C1 segment of cervical spinal cord (tissue), 14 donors: ENCODE results near the gene HSD17B3.
A peak's percentile ranks its signal among the peaks of the same experiment; 100 is the strongest.
"Not testable (repeated sequence)": the region's sequence is repeated elsewhere in the genome, so short reads cannot be mapped to it uniquely, and the experiment has no call there.

Source experiments
- DNase-seq, 14 donors: peaks; one replicate each; lab custom pipeline; 2025; lab: John Stamatoyannopoulos, UW

HSD17B3 gene

GRCh38 chr9:96302021-96302420 lies at the start of gene HSD17B3:
TSS of gene HSD17B3 (minus strand) at chr9:96302176. CDS start at chr9:96302104, 72 bp downstream.
- no peak for DNase-seq

GRCh38 chr9:96350866-96351265 lies 48.9 kb upstream of the HSD17B3 start:
- peak in 8 of 14 donors; percentile 10 to 32 (median 17) for DNase-seq

GRCh38 chr9:96348261-96348660 lies 46.3 kb upstream of the HSD17B3 start:
- DNase-seq = no peak

- DNase-seq = no peak
Observed at GRCh38 chr9:96345551-96345950, 43.6 kb upstream of the HSD17B3 start.

DNA sequence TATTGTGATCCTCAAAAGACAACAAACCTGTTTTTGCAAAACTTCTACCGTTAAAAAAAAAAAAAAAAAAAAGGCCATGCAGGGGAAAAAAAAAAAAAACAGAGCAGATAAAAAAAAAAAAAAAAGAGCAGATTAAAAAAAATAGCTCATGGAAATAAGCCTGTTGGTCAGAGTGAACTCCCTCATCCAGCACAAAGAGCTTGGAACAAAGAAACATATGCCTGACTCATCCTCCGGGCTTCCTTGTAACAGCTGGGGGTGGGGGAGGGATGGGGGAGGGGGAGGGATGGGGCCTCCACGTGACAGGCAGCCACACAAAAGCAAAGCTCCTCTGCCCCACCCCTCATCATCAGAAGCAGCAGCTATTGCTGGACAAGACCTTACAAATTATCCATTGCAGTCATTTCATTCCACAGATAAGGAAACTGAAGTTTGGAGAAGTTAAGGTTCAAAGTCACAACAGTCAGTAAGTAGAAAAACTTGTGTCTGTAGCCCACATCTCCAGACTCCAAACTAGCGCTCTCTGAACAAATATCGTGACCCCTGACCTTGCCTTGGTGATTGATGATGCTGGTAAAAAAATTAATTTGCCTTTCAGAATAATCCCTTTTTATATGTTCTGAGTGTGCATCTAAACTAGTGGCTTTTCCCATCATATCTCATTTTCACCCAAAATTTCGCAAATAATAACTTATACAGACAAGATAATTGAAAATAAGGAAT lies 42.6 kb upstream of the HSD17B3 start:
- peak in 12 of 14 donors; percentile 5 to 83 (median 30) for DNase-seq

- DNase-seq = no peak
Observed at GRCh38 chr9:96343515-96344360, 41.8 kb upstream of the HSD17B3 start.

GRCh38 chr9:96342571-96343245 lies 40.7 kb upstream of the HSD17B3 start:
- no peak for DNase-seq

GRCh38 chr9:96340707-96341106 lies 38.7 kb upstream of the HSD17B3 start:
- DNase-seq = no peak

DNA sequence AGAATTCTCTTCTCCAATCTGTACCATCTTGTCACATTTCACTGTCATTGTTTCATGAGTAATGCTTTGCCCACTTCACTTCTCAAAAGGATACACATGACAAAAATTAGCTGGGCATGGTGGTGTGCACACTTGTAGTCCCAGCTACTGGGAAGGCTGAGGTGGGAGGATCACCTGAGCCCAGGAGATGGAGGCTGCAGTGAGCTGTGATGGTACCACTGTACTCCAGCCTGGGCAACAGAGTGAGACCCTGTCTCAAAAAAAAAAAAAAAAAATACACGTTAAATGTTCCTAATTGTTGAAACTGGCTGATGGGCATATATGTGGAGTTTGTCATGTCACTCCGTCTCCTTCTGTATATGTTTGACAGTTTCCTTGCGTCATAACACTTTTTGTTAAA lies 36.3 kb upstream of the HSD17B3 start:
- no peak for DNase-seq

DNA sequence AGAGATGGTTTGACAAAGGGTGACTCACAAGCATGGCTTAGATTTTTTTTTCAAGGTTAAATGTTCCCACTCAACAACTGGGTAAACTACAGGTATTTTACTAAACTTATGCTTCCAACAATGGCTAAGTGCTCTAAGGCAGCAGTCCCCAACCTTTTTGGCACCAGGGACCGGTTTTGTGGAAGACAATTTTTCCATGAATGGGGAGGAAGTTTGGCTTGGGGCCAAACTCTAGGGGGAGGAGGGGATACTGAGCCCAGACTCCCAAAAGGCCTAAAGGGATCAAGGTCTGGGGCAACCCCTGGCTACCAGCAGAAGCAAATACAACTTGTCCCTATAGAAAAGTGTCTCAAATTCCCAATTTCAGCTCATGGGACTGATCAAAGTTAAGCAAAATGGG lies 32.0 kb upstream of the HSD17B3 start:
- DNase-seq = no peak

DNA sequence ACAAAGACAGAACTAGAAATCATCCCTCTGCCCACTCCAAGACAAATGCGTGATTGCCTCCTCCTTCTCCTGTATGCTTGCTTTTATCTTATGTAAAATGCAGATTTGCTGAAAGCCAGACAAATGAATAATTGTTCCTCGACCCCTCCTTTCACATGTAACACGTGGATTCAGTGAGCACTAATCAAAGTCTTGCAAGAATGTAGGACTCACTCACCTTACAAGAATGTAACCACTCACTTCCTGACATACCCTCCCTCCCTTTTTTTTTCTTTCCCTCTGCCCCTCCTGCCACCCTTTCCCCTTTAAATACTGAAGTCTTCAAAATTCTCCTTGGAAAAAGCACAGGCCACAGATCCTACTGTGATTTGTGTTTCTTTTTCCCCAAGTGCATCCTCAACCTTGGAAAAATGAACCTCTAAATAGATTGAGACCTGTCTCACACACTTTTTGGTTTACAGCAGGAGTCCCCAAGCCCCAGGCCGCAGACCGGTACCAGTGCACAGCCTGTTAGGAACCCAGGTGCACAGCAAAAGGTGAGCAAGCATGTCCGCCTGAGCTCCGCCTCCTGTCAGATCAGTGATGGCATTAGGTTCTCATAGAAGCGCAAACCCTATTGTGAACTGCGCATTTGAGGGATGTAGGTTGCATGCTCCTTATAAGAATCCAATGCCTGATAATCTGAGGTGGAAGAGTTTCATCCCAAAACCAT lies 29.4 kb upstream of the HSD17B3 start:
- DNase-seq = no peak

DNA sequence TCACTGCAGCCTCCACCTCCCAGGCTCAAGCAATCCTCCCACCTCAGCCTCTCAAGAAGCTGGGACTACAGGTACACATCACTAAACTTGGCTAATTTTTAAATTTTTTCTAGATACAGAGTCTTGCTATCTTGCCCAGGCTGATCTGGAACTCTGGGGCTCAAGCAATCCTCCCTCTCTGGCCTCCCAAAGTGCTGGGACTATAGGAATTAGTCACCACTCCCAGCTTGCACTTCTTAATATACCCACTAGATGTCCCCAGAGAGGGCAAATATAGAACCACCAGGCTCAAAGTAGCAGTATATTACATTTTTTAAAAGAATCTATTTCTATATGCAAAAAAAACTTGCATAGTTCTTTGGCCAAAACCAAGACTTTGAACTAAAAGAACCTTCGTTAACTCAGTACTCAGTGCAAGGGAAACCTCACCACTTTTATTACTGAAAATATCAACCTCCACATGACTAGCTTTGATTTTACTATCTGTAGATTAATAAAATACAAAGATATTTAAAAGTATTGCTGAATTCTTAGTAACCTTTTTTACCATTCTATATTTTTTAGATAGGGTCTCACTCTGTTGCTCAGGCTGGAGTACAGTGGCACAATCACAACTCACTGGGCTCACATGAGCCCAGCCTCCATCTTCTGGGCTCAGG lies 25.8 kb upstream of the HSD17B3 start:
- peak in 2 of 14 donors; percentile 1 to 33 for DNase-seq

DNA sequence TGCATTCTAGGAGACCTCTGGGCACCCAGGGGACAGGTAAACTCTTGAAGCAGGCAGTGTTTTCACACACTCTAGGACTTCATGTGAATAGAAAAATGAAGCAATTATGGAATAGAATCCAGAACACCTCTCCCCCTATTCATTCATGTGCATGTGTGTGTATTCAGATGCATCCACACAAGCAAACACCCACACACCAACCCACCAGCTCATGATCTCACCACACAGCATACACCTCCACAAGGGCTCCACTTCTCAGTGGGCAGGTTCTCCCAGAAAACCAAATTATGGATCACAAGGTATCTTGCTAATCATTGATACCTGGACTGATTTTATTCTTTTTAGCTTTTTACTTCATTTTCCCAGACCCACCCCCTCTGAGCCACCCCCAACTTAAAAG lies 21.2 kb upstream of the HSD17B3 start:
- no peak for DNase-seq

DNA sequence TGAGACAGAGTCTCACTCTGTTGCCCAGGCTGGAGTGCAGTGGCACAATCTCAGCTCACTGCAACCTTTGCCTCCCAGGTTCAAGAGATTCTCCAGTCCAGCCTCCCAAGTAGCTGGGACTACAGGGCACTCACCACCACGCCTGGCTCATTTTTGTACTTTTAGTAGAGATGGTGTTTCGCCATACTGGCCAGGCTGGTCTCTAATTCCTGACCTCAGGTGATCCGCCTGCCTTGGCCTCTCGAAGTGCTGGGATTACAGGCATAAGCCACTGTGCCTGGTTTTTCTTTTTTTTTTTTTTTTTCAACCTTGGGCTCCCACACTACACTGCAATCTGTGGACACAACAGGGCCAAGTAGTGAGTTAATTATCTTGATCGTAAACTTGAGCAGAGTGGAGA lies 20.8 kb upstream of the HSD17B3 start:
- not testable (repeated sequence) for DNase-seq

GRCh38 chr9:96322210-96322609 lies 20.2 kb upstream of the HSD17B3 start:
- DNase-seq = not testable (repeated sequence)

- no peak for DNase-seq
Observed at GRCh38 chr9:96321515-96321914, 19.5 kb upstream of the HSD17B3 start.

- no peak for DNase-seq
Observed at GRCh38 chr9:96320749-96321280, 18.8 kb upstream of the HSD17B3 start.

DNA sequence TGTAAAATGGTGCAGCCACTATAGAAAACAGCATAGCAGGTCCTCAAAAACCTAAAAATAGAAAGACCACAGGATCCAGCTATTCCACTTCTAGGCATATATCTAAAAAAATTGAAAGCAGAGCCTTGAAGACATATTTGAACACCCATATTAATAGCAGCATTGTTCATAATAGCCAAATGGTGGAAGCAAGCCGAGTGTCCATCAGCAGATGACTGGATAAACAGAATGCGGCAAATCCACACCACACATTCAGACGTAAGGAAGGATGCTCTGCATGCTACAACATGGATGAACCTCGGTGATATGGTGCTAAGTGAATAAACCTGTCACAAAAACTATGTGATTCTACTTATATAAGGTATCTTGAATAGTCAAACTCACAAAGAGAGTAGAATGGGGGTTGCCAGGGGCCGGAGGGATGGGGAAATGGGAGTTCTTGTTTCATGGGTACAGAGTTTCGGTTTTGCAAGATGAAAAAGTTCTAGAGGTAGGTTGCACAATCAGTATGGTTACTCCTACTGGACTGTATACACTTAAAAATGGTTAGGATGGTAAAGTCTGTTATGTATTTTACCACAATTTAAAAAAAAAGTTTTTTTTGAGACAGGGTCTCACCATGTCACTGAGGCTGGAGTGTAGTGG lies 17.1 kb upstream of the HSD17B3 start:
- DNase-seq = no peak

DNA sequence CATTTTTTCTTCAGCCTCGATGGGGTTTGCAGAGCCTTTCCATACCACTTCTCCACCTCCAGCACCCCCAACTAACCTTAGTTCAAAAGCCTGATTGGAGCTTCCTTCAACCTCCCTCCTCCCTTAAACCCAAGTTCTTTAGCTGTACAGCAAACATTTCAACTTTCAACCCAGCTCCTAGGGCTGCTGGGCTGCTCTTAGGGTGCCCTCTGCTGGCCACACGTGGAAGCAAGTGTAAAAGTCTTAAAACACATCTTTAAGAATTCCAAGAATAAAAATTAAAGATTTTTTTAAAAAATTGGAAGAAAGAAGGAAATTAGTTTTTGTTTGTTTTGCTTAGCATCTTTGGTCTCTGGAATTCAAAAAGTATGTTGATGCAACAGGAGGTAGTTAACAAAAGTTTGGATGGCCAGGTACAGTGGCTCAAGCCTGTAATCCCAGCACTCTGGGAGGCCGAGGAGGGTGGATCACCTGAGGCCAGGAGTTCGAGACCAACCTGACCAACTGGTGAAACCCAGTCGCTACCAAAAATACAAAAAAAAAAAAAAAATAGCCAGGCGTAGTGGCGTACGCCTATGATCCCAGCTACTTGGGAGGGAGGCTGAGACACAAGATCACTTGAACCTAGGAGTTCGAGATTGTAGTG lies 15.5 kb upstream of the HSD17B3 start:
- peak in 8 of 14 donors; percentile 6 to 47 (median 20) for DNase-seq

GRCh38 chr9:96309850-96310249 lies 7.9 kb upstream of the HSD17B3 start:
- DNase-seq = no peak
